Measurements from ENCODE around the gene SF3B3.

- TF ChIP-seq CTCF (IDR thresholded peaks at IDR 0.05) (no peak), POLR2A (IDR thresholded peaks at IDR 0.05) (no peak)
These were observed 20.9 kb downstream of the SF3B3 start for GRCh38 chr16:70544548-70544947.

Measured in suprapubic skin (tissue), 3 donors.